K562 (cell line): ENCODE measurements around the gene ZNF331. TPM values are rescaled to one million over a fixed set of nuclear protein-coding genes. Genes with fewer than 3 reads are reported as not detected.

Experiments
- ESRRA ChIP-seq: fragments of 450-650 bp; IDR thresholded peaks from 2 replicates; pipeline ENCODE4 v1.6.1; 2014; ENCODE audit warnings: low read depth, mild to moderate bottlenecking, moderate library complexity, borderline replicate concordance
- FOXM1 ChIP-seq, 2 experiments: fragments of 450-650 bp in 1 of 2; sonication (generic) in 1 of 2; formaldehyde crosslinking in 1 of 2; IDR thresholded peaks; 2 replicates each; pipeline versions ENCODE4 v1.6.1 to v1.9.0; 2017 to 2022; ENCODE audit warnings: low read depth in 2 of 2, mild to moderate bottlenecking in 2 of 2, missing genetic modification reagents in 1 of 2, moderate library complexity in 1 of 2
- GATAD2A ChIP-seq: fragments of 450-650 bp; IDR thresholded peaks from 2 replicates; pipeline ENCODE4 v1.6.1; 2017
- NCOA6 ChIP-seq: fragments of 450-650 bp; IDR thresholded peaks from 2 replicates; pipeline ENCODE4 v1.6.1; 2017; ENCODE audit warnings: mild to moderate bottlenecking
- SIN3B ChIP-seq: fragments of 450-650 bp; IDR thresholded peaks from 2 replicates; pipeline ENCODE4 v1.6.1; 2017; ENCODE audit warnings: low read depth, mild to moderate bottlenecking, moderate library complexity
- SIX5 ChIP-seq, 2 experiments: IDR thresholded peaks; 2 replicates each; pipeline ENCODE4 v1.6.1; 2011; ENCODE audit warnings: low read length in 2 of 2, borderline replicate concordance in 1 of 2, low read depth in 1 of 2, mild to moderate bottlenecking in 1 of 2, moderate library complexity in 1 of 2; ENCODE audit not compliant: insufficient read depth in 1 of 2
- SMAD2 ChIP-seq: fragments of 150-350 bp; IDR thresholded peaks from 2 replicates; pipeline ENCODE4 v1.6.1; 2014; ENCODE audit warnings: low read depth, mild to moderate bottlenecking, low read length
- ZNF143 ChIP-seq: sonication (generic); formaldehyde crosslinking; IDR thresholded peaks from 2 replicates; pipeline ENCODE4 v1.9.0; 2022; ENCODE audit warnings: mild to moderate bottlenecking, missing genetic modification reagents
- ZNF174 ChIP-seq: fragments of 250-450 bp; sonication (Bioruptor Pico); IDR thresholded peaks from 2 replicates; pipeline ENCODE4 v1.4.0; 2020; ENCODE audit warnings: mild to moderate bottlenecking
- ZNF589 ChIP-seq: fragments of 200-800 bp; sonication (Bioruptor generic); IDR thresholded peaks from 2 replicates; pipeline ENCODE4 v1.6.1; 2016; ENCODE audit warnings: low read depth, missing genetic modification characterization, missing compliant biosample characterization
- ZNF717 ChIP-seq: fragments of 250-450 bp; sonication (Bioruptor Pico); IDR thresholded peaks from 2 replicates; pipeline ENCODE4 v1.5.0; 2021
- ZNF77 ChIP-seq: fragments of 250-450 bp; sonication (Bioruptor Pico); IDR thresholded peaks from 2 replicates; pipeline ENCODE4 v1.5.0; 2020
- polyA plus RNA-seq, 8 experiments: library from polyadenylated mRNA; depleted of rRNA in 4 of 8; stranded (reverse) in 5 of 8; unstranded in 3 of 8; fragments of >200 nt; fragmentation: Nextera tagmentation in 2 of 8; fragmentation: Illumina TruSeq in 1 of 8; extraction: Ambion mirVana in 2 of 8; extraction: Trizol in 1 of 8; gene quantifications; 2 replicates each; pipeline versions ENCODE4 v1.2.1 to v1.2.3, GENCODE V29; 2011 to 2014; ENCODE audit warnings: inconsistent platforms in 1 of 8, missing spikeins in 1 of 8
- total RNA-seq, 7 experiments: library from RNA; depleted of rRNA in 6 of 7; stranded (reverse); fragments of >200 nt in 6 of 7; fragmentation: Illumina TruSeq in 2 of 7; extraction: Trizol in 2 of 7; gene quantifications; 2 replicates each; pipeline versions ENCODE4 v1.2.1 to v1.2.3, GENCODE V29; 2011 to 2021; ENCODE audit warnings: low replicate concordance in 1 of 7
- TF ChIP-seq, protein P1 (sequence below): fragments of 250-450 bp; sonication (Bioruptor Pico); IDR thresholded peaks from 2 replicates; pipeline ENCODE4 v1.4.0; 2020; ENCODE audit warnings: mild to moderate bottlenecking, moderate library complexity
- TF ChIP-seq, protein P2 (sequence below): IDR thresholded peaks from 2 replicates; pipeline ENCODE4 v1.6.1; 2012; ENCODE audit warnings: low read depth, low read length, improper control_type of control experiment, borderline replicate concordance
- TF ChIP-seq, protein P3 (sequence below): fragments of 450-650 bp; IDR thresholded peaks from 2 replicates; pipeline ENCODE4 v1.6.1; 2018; ENCODE audit warnings: mild to moderate bottlenecking, low read depth; ENCODE audit not compliant: partially characterized antibody
- TF ChIP-seq, protein P4 (sequence below): fragments of 250-450 bp; sonication (Bioruptor Pico); IDR thresholded peaks from 2 replicates; pipeline ENCODE4 v1.5.0; 2020; ENCODE audit warnings: mild to moderate bottlenecking
- TF ChIP-seq, protein P5 (sequence below): fragments of 450-650 bp; IDR thresholded peaks from 2 replicates; pipeline ENCODE4 v1.6.1; 2017; ENCODE audit warnings: antibody characterized with exemption

The ZNF331 gene
- total and polyA plus RNA-seq, 9 of the 15 experiments (the other 6 are each of a cell fraction or from before 2014, with no cell fraction given), result 0.23 to 2.7 (median 0.76) TPM

DNA sequence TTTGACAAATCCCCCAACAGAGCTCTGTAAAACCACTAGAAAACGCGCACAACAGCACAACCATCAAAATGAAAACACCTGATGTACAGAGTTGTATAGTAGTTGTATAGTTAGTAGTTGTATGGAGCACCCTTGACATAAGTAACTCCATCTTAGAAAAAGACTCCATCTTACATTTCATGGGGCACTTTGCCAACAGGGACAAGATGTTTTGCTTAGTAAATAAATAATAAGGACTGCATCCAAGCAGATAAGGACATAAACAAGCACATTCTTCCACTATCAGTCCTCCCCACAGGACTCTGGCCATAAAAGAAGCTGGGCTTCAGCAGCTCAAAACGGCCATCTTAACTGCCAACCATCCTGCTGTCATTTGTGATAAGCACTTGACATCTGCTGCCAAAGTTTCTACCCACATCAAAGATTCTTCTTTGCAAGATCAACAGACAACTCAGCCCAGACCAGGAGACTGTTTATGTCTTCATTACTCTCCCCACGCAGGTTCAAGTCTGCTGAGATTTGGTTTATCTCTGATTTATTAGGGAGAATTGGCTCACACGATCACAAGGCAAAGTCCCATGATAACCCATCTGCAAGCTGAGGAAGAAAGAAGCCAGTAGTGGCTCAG, 20.7 kb upstream of the ZNF331 start (continued):
- TF ChIP-seq, protein P1, sequence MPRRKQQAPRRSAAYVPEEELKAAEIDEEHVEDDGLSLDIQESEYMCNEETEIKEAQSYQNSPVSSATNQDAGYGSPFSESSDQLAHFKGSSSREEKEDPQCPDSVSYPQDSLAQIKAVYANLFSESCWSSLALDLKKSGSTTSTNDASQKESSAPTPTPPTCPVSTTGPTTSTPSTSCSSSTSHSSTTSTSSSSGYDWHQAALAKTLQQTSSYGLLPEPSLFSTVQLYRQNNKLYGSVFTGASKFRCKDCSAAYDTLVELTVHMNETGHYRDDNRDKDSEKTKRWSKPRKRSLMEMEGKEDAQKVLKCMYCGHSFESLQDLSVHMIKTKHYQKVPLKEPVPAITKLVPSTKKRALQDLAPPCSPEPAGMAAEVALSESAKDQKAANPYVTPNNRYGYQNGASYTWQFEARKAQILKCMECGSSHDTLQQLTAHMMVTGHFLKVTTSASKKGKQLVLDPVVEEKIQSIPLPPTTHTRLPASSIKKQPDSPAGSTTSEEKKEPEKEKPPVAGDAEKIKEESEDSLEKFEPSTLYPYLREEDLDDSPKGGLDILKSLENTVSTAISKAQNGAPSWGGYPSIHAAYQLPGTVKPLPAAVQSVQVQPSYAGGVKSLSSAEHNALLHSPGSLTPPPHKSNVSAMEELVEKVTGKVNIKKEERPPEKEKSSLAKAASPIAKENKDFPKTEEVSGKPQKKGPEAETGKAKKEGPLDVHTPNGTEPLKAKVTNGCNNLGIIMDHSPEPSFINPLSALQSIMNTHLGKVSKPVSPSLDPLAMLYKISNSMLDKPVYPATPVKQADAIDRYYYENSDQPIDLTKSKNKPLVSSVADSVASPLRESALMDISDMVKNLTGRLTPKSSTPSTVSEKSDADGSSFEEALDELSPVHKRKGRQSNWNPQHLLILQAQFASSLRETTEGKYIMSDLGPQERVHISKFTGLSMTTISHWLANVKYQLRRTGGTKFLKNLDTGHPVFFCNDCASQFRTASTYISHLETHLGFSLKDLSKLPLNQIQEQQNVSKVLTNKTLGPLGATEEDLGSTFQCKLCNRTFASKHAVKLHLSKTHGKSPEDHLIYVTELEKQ (CRISPR knock-in tag), result peak; percentile 85
- TF ChIP-seq ESRRA, result no peak
- peak; percentile 99 for TF ChIP-seq ZNF589 (CRISPR knock-in tag)
- TF ChIP-seq, protein P2, sequence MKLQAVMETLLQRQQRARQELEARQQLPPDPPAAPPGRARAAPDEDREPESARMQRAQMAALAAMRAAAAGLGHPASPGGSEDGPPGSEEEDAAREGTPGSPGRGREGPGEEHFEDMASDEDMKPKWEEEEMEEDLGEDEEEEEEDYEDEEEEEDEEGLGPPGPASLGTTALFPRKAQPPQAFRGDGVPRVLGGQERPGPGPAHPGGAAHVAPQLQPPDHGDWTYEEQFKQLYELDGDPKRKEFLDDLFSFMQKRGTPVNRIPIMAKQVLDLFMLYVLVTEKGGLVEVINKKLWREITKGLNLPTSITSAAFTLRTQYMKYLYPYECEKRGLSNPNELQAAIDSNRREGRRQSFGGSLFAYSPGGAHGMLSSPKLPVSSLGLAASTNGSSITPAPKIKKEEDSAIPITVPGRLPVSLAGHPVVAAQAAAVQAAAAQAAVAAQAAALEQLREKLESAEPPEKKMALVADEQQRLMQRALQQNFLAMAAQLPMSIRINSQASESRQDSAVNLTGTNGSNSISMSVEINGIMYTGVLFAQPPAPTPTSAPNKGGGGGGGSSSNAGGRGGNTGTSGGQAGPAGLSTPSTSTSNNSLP, result no peak
- TF ChIP-seq, protein P3, sequence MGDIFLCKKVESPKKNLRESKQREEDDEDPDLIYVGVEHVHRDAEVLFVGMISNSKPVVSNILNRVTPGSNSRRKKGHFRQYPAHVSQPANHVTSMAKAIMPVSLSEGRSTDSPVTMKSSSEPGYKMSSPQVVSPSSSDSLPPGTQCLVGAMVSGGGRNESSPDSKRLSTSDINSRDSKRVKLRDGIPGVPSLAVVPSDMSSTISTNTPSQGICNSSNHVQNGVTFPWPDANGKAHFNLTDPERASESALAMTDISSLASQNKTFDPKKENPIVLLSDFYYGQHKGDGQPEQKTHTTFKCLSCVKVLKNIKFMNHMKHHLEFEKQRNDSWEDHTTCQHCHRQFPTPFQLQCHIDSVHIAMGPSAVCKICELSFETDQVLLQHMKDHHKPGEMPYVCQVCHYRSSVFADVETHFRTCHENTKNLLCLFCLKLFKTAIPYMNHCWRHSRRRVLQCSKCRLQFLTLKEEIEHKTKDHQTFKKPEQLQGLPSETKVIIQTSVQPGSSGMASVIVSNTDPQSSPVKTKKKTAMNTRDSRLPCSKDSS, result no peak
- TF ChIP-seq SIX5 (IDR thresholded peaks at IDR 0.05; ENCODE audit: borderline replicate concordance in 1 of 2, insufficient read depth in 1 of 2, low read depth in 1 of 2, low read length in 2 of 2), result no peak
- TF ChIP-seq SMAD2, result no peak
- no peak for TF ChIP-seq ZNF717 (CRISPR knock-in tag)
- TF ChIP-seq, protein P4, sequence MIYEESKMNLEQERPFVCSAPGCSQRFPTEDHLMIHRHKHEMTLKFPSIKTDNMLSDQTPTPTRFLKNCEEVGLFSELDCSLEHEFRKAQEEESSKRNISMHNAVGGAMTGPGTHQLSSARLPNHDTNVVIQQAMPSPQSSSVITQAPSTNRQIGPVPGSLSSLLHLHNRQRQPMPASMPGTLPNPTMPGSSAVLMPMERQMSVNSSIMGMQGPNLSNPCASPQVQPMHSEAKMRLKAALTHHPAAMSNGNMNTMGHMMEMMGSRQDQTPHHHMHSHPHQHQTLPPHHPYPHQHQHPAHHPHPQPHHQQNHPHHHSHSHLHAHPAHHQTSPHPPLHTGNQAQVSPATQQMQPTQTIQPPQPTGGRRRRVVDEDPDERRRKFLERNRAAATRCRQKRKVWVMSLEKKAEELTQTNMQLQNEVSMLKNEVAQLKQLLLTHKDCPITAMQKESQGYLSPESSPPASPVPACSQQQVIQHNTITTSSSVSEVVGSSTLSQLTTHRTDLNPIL (CRISPR knock-in tag), result peak; percentile 86
- TF ChIP-seq ZNF174 (CRISPR knock-in tag), result no peak
- TF ChIP-seq ZNF77 (CRISPR knock-in tag), result no peak
- no peak for TF ChIP-seq GATAD2A
- TF ChIP-seq, protein P5, sequence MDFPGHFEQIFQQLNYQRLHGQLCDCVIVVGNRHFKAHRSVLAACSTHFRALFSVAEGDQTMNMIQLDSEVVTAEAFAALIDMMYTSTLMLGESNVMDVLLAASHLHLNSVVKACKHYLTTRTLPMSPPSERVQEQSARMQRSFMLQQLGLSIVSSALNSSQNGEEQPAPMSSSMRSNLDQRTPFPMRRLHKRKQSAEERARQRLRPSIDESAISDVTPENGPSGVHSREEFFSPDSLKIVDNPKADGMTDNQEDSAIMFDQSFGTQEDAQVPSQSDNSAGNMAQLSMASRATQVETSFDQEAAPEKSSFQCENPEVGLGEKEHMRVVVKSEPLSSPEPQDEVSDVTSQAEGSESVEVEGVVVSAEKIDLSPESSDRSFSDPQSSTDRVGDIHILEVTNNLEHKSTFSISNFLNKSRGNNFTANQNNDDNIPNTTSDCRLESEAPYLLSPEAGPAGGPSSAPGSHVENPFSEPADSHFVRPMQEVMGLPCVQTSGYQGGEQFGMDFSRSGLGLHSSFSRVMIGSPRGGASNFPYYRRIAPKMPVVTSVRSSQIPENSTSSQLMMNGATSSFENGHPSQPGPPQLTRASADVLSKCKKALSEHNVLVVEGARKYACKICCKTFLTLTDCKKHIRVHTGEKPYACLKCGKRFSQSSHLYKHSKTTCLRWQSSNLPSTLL, result no peak
- no peak for TF ChIP-seq NCOA6
- TF ChIP-seq SIN3B, result no peak
- peak; percentile 65; the same call in 1 of the 2 replicates for TF ChIP-seq FOXM1 (IDR thresholded peaks at IDR 0.05; ENCODE audit: low read depth)
- TF ChIP-seq FOXM1 (CRISPR knock-in tag; IDR thresholded peaks at IDR 0.05; ENCODE audit: low read depth), result no peak
- TF ChIP-seq ZNF143, result no peak
